BLaER1 treated with 17β-estradiol and CSF1 and Interleukin-3, amounts not matched to agents 10 nM and 100 nM (cell line): ENCODE measurements around the gene SYTL3.

Experiments used
- H3K27ac ChIP-seq, 11 experiments: shearing (Covaris generic); formaldehyde crosslinking; 2 replicates each; pipeline ENCODE4 v1.8.1; 2022
- H3K27me3 ChIP-seq, 11 experiments: shearing (Covaris generic); formaldehyde crosslinking; 2 replicates each; pipeline ENCODE4 v1.8.1; 2022
- H3K36me3 ChIP-seq, 11 experiments: shearing (Covaris generic); formaldehyde crosslinking; 2 replicates each; pipeline ENCODE4 v1.8.1; 2022
- H3K4me1 ChIP-seq, 10 experiments: shearing (Covaris generic); formaldehyde crosslinking; 2 replicates each; pipeline ENCODE4 v1.8.1; 2022
- H3K4me2 ChIP-seq, 11 experiments: shearing (Covaris generic); formaldehyde crosslinking; 2 replicates each; pipeline ENCODE4 v1.8.1; 2022
- H3K4me3 ChIP-seq, 10 experiments: shearing (Covaris generic); formaldehyde crosslinking; 2 replicates each; pipeline ENCODE4 v1.8.1; 2022
- H3K9ac ChIP-seq, 11 experiments: shearing (Covaris generic); formaldehyde crosslinking; 2 replicates each; pipeline ENCODE4 v1.8.1; 2022
- H3K9me3 ChIP-seq, 11 experiments: shearing (Covaris generic); formaldehyde crosslinking; replicated peaks in 1 of 11; 2 replicates each; pipeline ENCODE4 v1.8.1; 2022
- H4K20me1 ChIP-seq, 11 experiments: shearing (Covaris generic); formaldehyde crosslinking; 2 replicates each; pipeline ENCODE4 v1.8.1; 2022
- Cebpa-rat ChIP-seq, 11 experiments: shearing (Covaris generic); IDR thresholded peaks; 2 replicates each; pipeline ENCODE4 v1.8.1; 2022

SYTL3 gene

GRCh38 chr6:158756126-158756525, 106.3 kb downstream of the SYTL3 start:
- H3K27me3 ChIP-seq, result no peaks in the 10 kb centered on the region
- peaks cover 0 to 9% (median 0%) of the 10 kb centered on the region in 11 experiments; a peak in 3 of 22 replicates for H4K20me1 ChIP-seq
- no peak overlapping the region for H3K27ac ChIP-seq
- TF ChIP-seq Cebpa-rat (IDR thresholded peaks at IDR 0.05), result no peak
- no peak overlapping the region for H3K9ac ChIP-seq
- H3K4me1 ChIP-seq, result peaks cover 27 to 76% (median 56%) of the 10 kb centered on the region in 10 experiments
- H3K9me3 ChIP-seq, result no peaks in the 10 kb centered on the region
- H3K36me3 ChIP-seq, result peaks cover 0 to 57% (median 0%) of the 10 kb centered on the region in 11 experiments; a peak in 5 of 22 replicates
- H3K4me3 ChIP-seq, result no peak overlapping the region
- no peak overlapping the region for H3K4me2 ChIP-seq

GRCh38 chr6:158756977-158757752, 107.3 kb downstream of the SYTL3 start:
- no peaks in the 10 kb centered on the region for H3K27me3 ChIP-seq
- TF ChIP-seq Cebpa-rat (IDR thresholded peaks at IDR 0.05), result no peak
- H3K4me1 ChIP-seq, result peaks cover 36 to 76% (median 57%) of the 10 kb centered on the region in 10 experiments
- no peaks in the 10 kb centered on the region for H3K9me3 ChIP-seq
- H3K4me3 ChIP-seq, result no peak overlapping the region
- no peak overlapping the region for H3K27ac ChIP-seq
- H3K36me3 ChIP-seq, result peaks cover 0 to 54% (median 0%) of the 10 kb centered on the region in 11 experiments; a peak in 4 of 22 replicates
- peaks cover 0 to 9% (median 0%) of the 10 kb centered on the region in 11 experiments; a peak in 3 of 22 replicates for H4K20me1 ChIP-seq
- 0 out of 22 replicates have a peak overlapping the region, but pooled peaks of 1 of the 11 experiments have one; percentile 35 for H3K9ac ChIP-seq
- H3K4me2 ChIP-seq, result peak overlapping the region in 7 of 11 experiments; percentile 8 to 84 (median 47); a peak in 12 of 22 replicates

GRCh38 chr6:158757753-158758090, 107.9 kb downstream of the SYTL3 start:
- Histone ChIP-seq H4K20me1 (peaks cover 0 to 9% (median 0%) of the 10 kb centered on the region in 11 experiments; a peak in 4 of 22 replicates), H3K27me3 (no peaks in the 10 kb centered on the region), H3K9me3 (no peaks in the 10 kb centered on the region), H3K4me1 (peaks cover 37 to 76% (median 57%) of the 10 kb centered on the region in 10 experiments), H3K27ac (no peak overlapping the region), H3K4me3 (no peak overlapping the region), H3K4me2 (peak overlapping the region in 7 of 11 experiments; percentile 8 to 84 (median 47); a peak in 12 of 22 replicates), H3K36me3 (peaks cover 0 to 52% (median 0%) of the 10 kb centered on the region in 11 experiments; a peak in 4 of 22 replicates), H3K9ac (0 out of 22 replicates have a peak overlapping the region, but pooled peaks of 1 of the 11 experiments have one; percentile 35)
- TF ChIP-seq Cebpa-rat (IDR thresholded peaks at IDR 0.05), result no peak

GRCh38 chr6:158758451-158758860, 108.6 kb downstream of the SYTL3 start:
- Histone ChIP-seq H3K27me3 (no peaks in the 10 kb centered on the region), H3K4me2 (peak overlapping the region in 6 of 11 experiments; percentile 49 to 84 (median 70); a peak in 12 of 22 replicates), H3K9me3 (no peaks in the 10 kb centered on the region), H3K9ac (no peak overlapping the region), H3K4me3 (no peak overlapping the region), H3K36me3 (peaks cover 0 to 50% (median 0%) of the 10 kb centered on the region in 11 experiments; a peak in 4 of 22 replicates), H4K20me1 (peaks cover 0 to 14% (median 0%) of the 10 kb centered on the region in 11 experiments; a peak in 7 of 22 replicates), H3K4me1 (peaks cover 44 to 78% (median 59%) of the 10 kb centered on the region in 10 experiments), H3K27ac (no peak overlapping the region)
- no peak for TF ChIP-seq Cebpa-rat (IDR thresholded peaks at IDR 0.05)

- Histone ChIP-seq H3K9me3 (no peaks in the 10 kb centered on the region), H3K4me1 (peaks cover 50 to 83% (median 65%) of the 10 kb centered on the region in 10 experiments), H3K4me3 (no peak overlapping the region), H3K36me3 (peaks cover 0 to 51% (median 3%) of the 10 kb centered on the region in 11 experiments; a peak in 10 of 22 replicates), H3K9ac (no peak overlapping the region), H3K27me3 (no peaks in the 10 kb centered on the region), H3K27ac (peak overlapping the region in 1 of 11 experiments; percentile 26; a peak in 1 of 22 replicates), H3K4me2 (peak overlapping the region in 10 of 11 experiments; percentile 44 to 84 (median 64); a peak in 17 of 22 replicates), H4K20me1 (peaks cover 0 to 14% (median 0%) of the 10 kb centered on the region in 11 experiments; a peak in 10 of 22 replicates)
- no peak for TF ChIP-seq Cebpa-rat (IDR thresholded peaks at IDR 0.05)
Measured at GRCh38 chr6:158758941-158759479, 109.2 kb downstream of the SYTL3 start.

- Histone ChIP-seq H3K4me1 (peaks cover 61 to 88% (median 75%) of the 10 kb centered on the region in 10 experiments), H4K20me1 (peaks cover 0 to 23% (median 0%) of the 10 kb centered on the region in 11 experiments; a peak in 11 of 22 replicates), H3K36me3 (peaks cover 8 to 53% (median 14%) of the 10 kb centered on the region in 11 experiments), H3K4me3 (no peak overlapping the region), H3K9ac (peak overlapping the region in 1 of 11 experiments; percentile 39; a peak in 1 of 22 replicates), H3K4me2 (peak overlapping the region; percentile 46 to 84 (median 65); a peak in 21 of 22 replicates), H3K9me3 (no peaks in the 10 kb centered on the region), H3K27me3 (no peaks in the 10 kb centered on the region), H3K27ac (no peak overlapping the region)
- TF ChIP-seq Cebpa-rat (IDR thresholded peaks at IDR 0.05), result no peak
Measured at GRCh38 chr6:158759966-158760617, 110.2 kb downstream of the SYTL3 start.

GRCh38 chr6:158760618-158761250, 110.9 kb downstream of the SYTL3 start:
- Histone ChIP-seq H3K27ac (no peak overlapping the region), H3K4me2 (peak overlapping the region; percentile 46 to 84 (median 65)), H3K9me3 (no peaks in the 10 kb centered on the region)

GRCh38 chr6:158761746-158762145, 111.9 kb downstream of the SYTL3 start:
- Histone ChIP-seq H3K9ac (no peak overlapping the region), H3K27me3 (no peaks in the 10 kb centered on the region), H3K27ac (no peak overlapping the region), H3K36me3 (peaks cover 25 to 59% (median 30%) of the 10 kb centered on the region in 11 experiments), H3K9me3 (no peaks in the 10 kb centered on the region), H3K4me2 (peak overlapping the region; percentile 46 to 84 (median 65)), H3K4me3 (no peak overlapping the region), H4K20me1 (peaks cover under 1 to 36% (median 6%) of the 10 kb centered on the region in 11 experiments; a peak in 13 of 22 replicates), H3K4me1 (peaks cover 64 to 98% (median 90%) of the 10 kb centered on the region in 10 experiments)
- no peak for TF ChIP-seq Cebpa-rat (IDR thresholded peaks at IDR 0.05)

More at GRCh38 chr6:158760618-158761250, 110.9 kb downstream of the SYTL3 start:
- Histone ChIP-seq H4K20me1 (peaks cover 0 to 28% (median 2%) of the 10 kb centered on the region in 11 experiments; a peak in 12 of 22 replicates), H3K27me3 (no peaks in the 10 kb centered on the region), H3K4me3 (no peak overlapping the region), H3K4me1 (peaks cover 61 to 88% (median 82%) of the 10 kb centered on the region in 10 experiments), H3K36me3 (peaks cover 15 to 54% (median 20%) of the 10 kb centered on the region in 11 experiments), H3K9ac (peak overlapping the region in 1 of 11 experiments; percentile 39; a peak in 1 of 22 replicates)
- TF ChIP-seq Cebpa-rat (IDR thresholded peaks at IDR 0.05), result no peak
